Activated CD4-positive, alpha-beta memory T cell treated with anti-CD3 and anti-CD28 coated beads for 36 hours (primary cell): ENCODE data around the gene PSMG4. TPM values are rescaled to one million over a fixed set of nuclear protein-coding genes. Genes with fewer than 3 reads are reported as not detected.

Experiments used
- CTCF ChIA-PET: fragments of 350-600 bp; sonication (Branson Sonifier 250); formaldehyde crosslinking; loops from one replicate; lab custom pipeline; 2021; ENCODE audit warnings: antibody characterized with exemption, inconsistent platforms; lab: Charles Lee
- POLR2A ChIA-PET: fragments of 350-600 bp; sonication (Branson Sonifier 250); formaldehyde crosslinking; loops from one replicate; lab custom pipeline; 2021; ENCODE audit warnings: antibody characterized with exemption; lab: Charles Lee
- DNase-seq: peaks from one replicate; pipeline ENCODE4 v3.0.0-alpha.2; 2020
- H3K27ac Mint-ChIP-seq: one replicate; pipeline ENCODE4 v1.8.0; 2021; ENCODE audit warnings: mixed read lengths
- H3K27me3 Mint-ChIP-seq: one replicate; pipeline ENCODE4 v1.8.0; 2021; ENCODE audit warnings: mixed read lengths
- H3K36me3 Mint-ChIP-seq: one replicate; pipeline ENCODE4 v1.8.0; 2021; ENCODE audit warnings: mixed read lengths
- H3K4me1 Mint-ChIP-seq: one replicate; pipeline ENCODE4 v1.8.0; 2021; ENCODE audit warnings: low read depth, mixed read lengths
- H3K4me3 Mint-ChIP-seq: one replicate; pipeline ENCODE4 v1.8.0; 2021; ENCODE audit warnings: mild to moderate bottlenecking, mixed read lengths
- H3K9me3 Mint-ChIP-seq: one replicate; pipeline ENCODE4 v1.8.0; 2021; ENCODE audit warnings: mixed read lengths
- intact Hi-C: fragments of 100-400 bp; cut with micrococcal nuclease; formaldehyde crosslinking; loops from one replicate; pipeline ENCODE4 v1.15.1; 2023
- total RNA-seq, 2 experiments: library from RNA; stranded (reverse); gene quantifications; one replicate each; pipeline ENCODE4 v1.2.3, GENCODE V29; 2021

Gene PSMG4
- total RNA-seq, 2 experiments from 2014 or later, result 24.2 to 25.2 TPM

DNA sequence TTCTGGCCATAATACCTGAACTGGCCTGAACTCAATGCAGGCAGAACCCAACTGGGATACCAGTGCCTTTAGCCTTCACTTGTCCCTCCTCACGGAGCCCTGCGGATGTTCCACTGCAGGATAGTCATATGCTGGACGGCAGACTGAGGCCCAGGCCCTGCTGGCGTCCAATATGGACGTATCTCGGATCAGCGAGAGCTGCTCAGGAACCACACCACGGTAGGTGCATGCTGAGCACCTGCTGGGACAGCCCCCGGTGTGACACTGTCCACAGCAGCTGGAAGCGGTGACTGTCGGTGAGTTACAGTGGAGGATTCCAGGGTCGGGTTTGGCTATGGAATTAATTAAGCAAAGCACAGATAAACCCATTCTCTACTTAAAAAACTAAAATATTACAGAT is 48.7 kb downstream of the PSMG4 start:
- H3K27ac Mint-ChIP-seq, result no peak overlapping the region
- CTCF ChIA-PET, result interaction anchor here (1.0 kb wide), 1 partner anchor 9 kb away, joined by 3 read pairs; no protein-coding TSS in a partner anchor
- intact Hi-C loops, result no loop called here
- DNase-seq, result no peak
- H3K4me3 Mint-ChIP-seq, result no peak overlapping the region
- POLR2A ChIA-PET, result no interaction called here
- H3K27me3 Mint-ChIP-seq, result no peaks in the 10 kb centered on the region
- peaks cover 1% of the 10 kb centered on the region for H3K36me3 Mint-ChIP-seq
- H3K9me3 Mint-ChIP-seq, result peaks cover 6% of the 10 kb centered on the region
- no peaks in the 10 kb centered on the region for H3K4me1 Mint-ChIP-seq

- DNase-seq, result no peak
- intact Hi-C loops, result no loop called here
- ChIA-PET CTCF (interaction anchor here (1.0 kb wide), 1 partner anchor 9 kb away, joined by 3 read pairs; no protein-coding TSS in a partner anchor), POLR2A (no interaction called here)
- H3K27ac Mint-ChIP-seq, result no peak overlapping the region
- H3K36me3 Mint-ChIP-seq, result no peaks in the 10 kb centered on the region
- H3K4me1 Mint-ChIP-seq, result no peaks in the 10 kb centered on the region
- H3K9me3 Mint-ChIP-seq, result peaks cover 3% of the 10 kb centered on the region
- H3K4me3 Mint-ChIP-seq, result no peak overlapping the region
- no peaks in the 10 kb centered on the region for H3K27me3 Mint-ChIP-seq
Observed at GRCh38 chr6:3308106-3308505, 49.4 kb downstream of the PSMG4 start.

GRCh38 chr6:3309391-3310050 is 50.8 kb downstream of the PSMG4 start:
- no peaks in the 10 kb centered on the region for H3K27me3 Mint-ChIP-seq
- intact Hi-C loops, result no loop called here
- H3K27ac Mint-ChIP-seq, result no peak overlapping the region
- no peak for DNase-seq
- no peak overlapping the region for H3K4me3 Mint-ChIP-seq
- no peaks in the 10 kb centered on the region for H3K4me1 Mint-ChIP-seq
- H3K9me3 Mint-ChIP-seq, result peaks cover 3% of the 10 kb centered on the region
- ChIA-PET CTCF (no interaction called here), POLR2A (no interaction called here)
- H3K36me3 Mint-ChIP-seq, result no peaks in the 10 kb centered on the region

DNA sequence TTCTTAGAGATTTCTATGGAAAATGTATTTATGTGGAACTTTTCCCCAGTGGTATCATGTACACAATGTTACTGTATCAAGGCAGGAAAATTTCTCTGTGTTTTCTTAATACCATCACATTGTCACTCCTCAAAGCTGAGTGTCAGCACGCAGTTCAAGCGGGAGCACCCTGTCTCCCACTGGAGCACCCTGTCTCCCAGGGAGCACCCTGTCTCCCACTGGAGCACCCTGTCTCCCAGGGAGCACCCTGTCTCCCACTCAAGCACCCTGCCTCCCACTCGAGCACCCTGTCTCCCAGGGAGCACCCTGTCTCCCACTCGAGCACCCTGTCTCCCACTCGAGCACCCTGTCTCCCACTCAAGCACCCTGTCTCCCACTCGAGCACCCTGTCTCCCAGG is 51.3 kb downstream of the PSMG4 start:
- ChIA-PET POLR2A (no interaction called here), CTCF (no interaction called here)
- H3K36me3 Mint-ChIP-seq, result no peaks in the 10 kb centered on the region
- H3K4me3 Mint-ChIP-seq, result no peak overlapping the region
- H3K4me1 Mint-ChIP-seq, result no peaks in the 10 kb centered on the region
- H3K27me3 Mint-ChIP-seq, result no peaks in the 10 kb centered on the region
- no peak overlapping the region for H3K27ac Mint-ChIP-seq
- peaks cover 3% of the 10 kb centered on the region for H3K9me3 Mint-ChIP-seq
- no peak for DNase-seq
- intact Hi-C loops, result no loop called here

DNA sequence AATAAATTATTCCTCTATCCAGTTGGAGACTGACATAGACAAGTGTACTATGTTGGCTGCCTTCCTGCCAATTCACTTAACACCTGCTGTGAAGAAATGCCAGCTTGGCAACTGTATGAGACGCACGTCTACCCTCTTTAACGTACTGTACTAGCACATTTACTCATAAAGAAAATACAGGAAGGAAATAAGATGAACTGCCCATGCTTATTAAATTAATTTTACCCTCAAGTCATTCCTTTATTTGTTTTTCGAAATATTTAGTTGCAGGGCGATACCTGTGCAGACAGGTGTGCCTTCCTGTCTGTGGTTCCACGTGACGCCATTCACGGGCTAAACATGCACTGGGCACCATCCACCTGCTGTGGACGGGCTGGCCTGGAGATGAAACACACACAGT is 52.0 kb downstream of the PSMG4 start:
- DNase-seq, result no peak
- CTCF ChIA-PET, result no interaction called here
- intact Hi-C loops, result no loop called here
- H3K36me3 Mint-ChIP-seq, result no peaks in the 10 kb centered on the region
- H3K4me1 Mint-ChIP-seq, result no peaks in the 10 kb centered on the region
- no peaks in the 10 kb centered on the region for H3K27me3 Mint-ChIP-seq
- peaks cover 3% of the 10 kb centered on the region for H3K9me3 Mint-ChIP-seq
- H3K4me3 Mint-ChIP-seq, result no peak overlapping the region
- H3K27ac Mint-ChIP-seq, result no peak overlapping the region
- POLR2A ChIA-PET, result no interaction called here

DNA sequence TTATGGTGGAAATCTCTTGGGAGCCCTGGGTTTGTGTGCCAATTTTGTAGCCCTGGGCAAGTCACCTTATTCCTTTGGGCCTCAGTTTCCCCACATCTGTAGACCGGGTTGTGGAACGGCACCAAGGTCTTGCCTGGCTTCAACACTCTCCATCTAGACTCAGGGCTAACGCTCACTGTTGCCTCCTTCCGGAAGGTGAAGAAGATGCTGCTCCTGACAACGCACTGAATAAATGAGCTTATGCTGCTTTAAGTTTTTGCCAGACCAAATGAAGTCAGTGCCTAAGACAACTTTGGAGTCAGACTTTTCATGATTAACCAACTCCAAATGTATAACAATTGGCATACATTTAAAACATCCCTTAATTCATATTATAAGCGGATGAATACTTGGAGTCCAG is 53.1 kb downstream of the PSMG4 start:
- Mint-ChIP-seq H3K4me1 (no peaks in the 10 kb centered on the region), H3K9me3 (no peaks in the 10 kb centered on the region), H3K4me3 (no peak overlapping the region), H3K27me3 (peaks cover 1% of the 10 kb centered on the region), H3K27ac (no peak overlapping the region), H3K36me3 (no peaks in the 10 kb centered on the region)
- intact Hi-C loops, result no loop called here
- CTCF ChIA-PET, result interaction anchor here (0.6 kb wide), 1 partner anchor 12 kb away, joined by 3 read pairs; no protein-coding TSS in a partner anchor
- POLR2A ChIA-PET, result no interaction called here
- DNase-seq, result no peak

DNA sequence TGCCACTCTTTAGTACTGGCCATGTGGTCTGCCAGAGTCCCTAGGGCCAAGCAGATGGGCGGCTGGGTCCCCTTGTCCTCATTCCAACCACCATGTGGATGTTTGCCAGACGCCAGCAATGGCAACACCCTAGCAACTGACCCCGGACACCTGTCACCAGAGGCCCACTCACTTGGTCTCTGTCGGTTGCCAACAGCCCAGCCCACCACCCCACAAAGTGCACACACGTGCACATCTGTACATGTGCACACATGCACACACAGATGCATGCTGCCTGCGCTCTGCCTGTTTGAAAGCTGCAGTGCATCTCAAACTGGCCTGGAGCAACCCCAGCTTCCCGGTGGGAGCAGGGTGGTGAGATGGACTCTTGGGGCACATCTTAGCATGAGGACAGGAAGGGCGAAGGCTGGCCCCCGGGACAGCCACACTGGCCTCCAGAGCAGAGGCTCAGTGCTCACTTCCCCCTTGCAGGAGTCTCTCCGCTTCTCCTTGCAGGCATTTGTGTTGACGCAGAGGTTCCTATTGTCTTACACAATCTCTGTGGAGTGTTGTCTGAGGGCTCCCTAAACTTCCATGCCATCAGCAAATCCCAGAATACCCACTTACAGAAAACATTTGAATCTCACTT is 54.0 kb downstream of the PSMG4 start:
- no peak overlapping the region for H3K4me3 Mint-ChIP-seq
- CTCF ChIA-PET, result no interaction called here
- H3K27ac Mint-ChIP-seq, result no peak overlapping the region
- no peaks in the 10 kb centered on the region for H3K9me3 Mint-ChIP-seq
- no peak for DNase-seq
- H3K4me1 Mint-ChIP-seq, result peaks cover 2% of the 10 kb centered on the region
- POLR2A ChIA-PET, result no interaction called here
- intact Hi-C loops, result no loop called here
- H3K36me3 Mint-ChIP-seq, result no peaks in the 10 kb centered on the region
- H3K27me3 Mint-ChIP-seq, result peaks cover 4% of the 10 kb centered on the region

DNA sequence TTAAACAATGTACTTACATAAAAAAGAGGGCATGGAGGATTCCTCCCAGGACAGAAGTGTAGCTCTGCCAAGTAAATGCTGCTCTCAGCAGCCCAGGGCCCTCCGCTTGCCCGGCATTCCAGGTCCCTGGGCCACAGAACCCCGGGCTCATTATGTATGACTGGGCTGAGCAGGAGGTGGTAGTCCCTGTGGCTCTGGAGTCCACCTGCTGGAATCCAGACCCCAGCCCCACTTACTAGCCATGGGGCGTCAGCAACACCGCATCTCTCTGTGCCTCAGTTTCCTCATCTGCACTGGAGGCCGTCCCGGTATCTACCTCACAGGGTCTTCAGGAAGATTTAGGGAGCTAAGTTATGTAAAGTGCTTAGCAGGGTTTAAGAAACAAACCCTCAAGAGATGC is 55.4 kb downstream of the PSMG4 start:
- Mint-ChIP-seq H3K4me1 (peaks cover 17% of the 10 kb centered on the region), H3K27ac (no peak overlapping the region), H3K9me3 (no peaks in the 10 kb centered on the region), H3K36me3 (no peaks in the 10 kb centered on the region), H3K27me3 (peaks cover 4% of the 10 kb centered on the region), H3K4me3 (no peak overlapping the region)
- POLR2A ChIA-PET, result no interaction called here
- CTCF ChIA-PET, result interaction anchor here (0.6 to 0.7 kb wide), 2 partner anchors 11 to 664 kb away, joined by 3 read pairs; no protein-coding TSS in a partner anchor
- intact Hi-C loops, result no loop called here
- DNase-seq, result no peak

- Mint-ChIP-seq H3K9me3 (no peaks in the 10 kb centered on the region), H3K4me3 (no peak overlapping the region), H3K27me3 (peaks cover 4% of the 10 kb centered on the region), H3K4me1 (peaks cover 19% of the 10 kb centered on the region), H3K27ac (no peak overlapping the region), H3K36me3 (no peaks in the 10 kb centered on the region)
- intact Hi-C loops, result no loop called here
- POLR2A ChIA-PET, result no interaction called here
- CTCF ChIA-PET, result interaction anchor here (0.6 to 1.5 kb wide), 3 partner anchors 10 to 663 kb away, joined by 3 read pairs; no protein-coding TSS in a partner anchor
- DNase-seq, result no peak
Observed at GRCh38 chr6:3314621-3315467, 56.1 kb downstream of the PSMG4 start.

DNA sequence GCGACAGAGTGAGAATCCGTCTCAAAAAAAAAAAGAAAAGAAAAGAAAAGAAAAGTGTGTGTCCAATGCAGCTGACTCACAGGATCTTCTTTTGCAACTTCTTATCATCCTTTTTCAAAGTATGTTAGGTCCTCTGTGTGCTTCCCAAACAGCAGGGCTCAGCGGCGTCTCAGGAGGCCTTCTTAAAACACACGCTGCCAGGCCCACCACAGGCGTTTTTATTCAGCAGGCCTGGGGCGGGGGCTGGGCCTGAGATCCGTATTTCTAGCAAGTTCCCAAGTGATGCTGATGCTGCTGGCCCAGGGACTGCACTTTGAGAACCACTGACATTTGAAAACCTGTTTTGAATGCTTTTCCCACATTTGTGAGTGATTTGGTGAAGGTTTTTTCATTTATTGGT is 57.1 kb downstream of the PSMG4 start:
- intact Hi-C loops, result no loop called here
- ChIA-PET CTCF (interaction anchor here (1.5 kb wide), 1 partner anchor 12 kb away, joined by 3 read pairs; no protein-coding TSS in a partner anchor), POLR2A (no interaction called here)

GRCh38 chr6:3316331-3316730 is 57.6 kb downstream of the PSMG4 start:
- H3K36me3 Mint-ChIP-seq, result no peaks in the 10 kb centered on the region
- H3K4me3 Mint-ChIP-seq, result no peak overlapping the region
- peaks cover 4% of the 10 kb centered on the region for H3K27me3 Mint-ChIP-seq
- H3K4me1 Mint-ChIP-seq, result peaks cover 19% of the 10 kb centered on the region
- intact Hi-C loops, result no loop called here
- POLR2A ChIA-PET, result no interaction called here
- no peak overlapping the region for H3K27ac Mint-ChIP-seq
- no peaks in the 10 kb centered on the region for H3K9me3 Mint-ChIP-seq
- CTCF ChIA-PET, result interaction anchor here (0.9 to 1.5 kb wide), 2 partner anchors 9 to 12 kb away, joined by 3 read pairs; no protein-coding TSS in a partner anchor
- no peak for DNase-seq

More for the DNA sequence above, 57.1 kb downstream of the PSMG4 start:
- Mint-ChIP-seq H3K27ac (no peak overlapping the region), H3K4me1 (peaks cover 19% of the 10 kb centered on the region), H3K36me3 (no peaks in the 10 kb centered on the region), H3K4me3 (no peak overlapping the region), H3K9me3 (no peaks in the 10 kb centered on the region), H3K27me3 (peaks cover 4% of the 10 kb centered on the region)
- no peak for DNase-seq

GRCh38 chr6:3316818-3317217 is 58.1 kb downstream of the PSMG4 start:
- no peaks in the 10 kb centered on the region for H3K9me3 Mint-ChIP-seq
- ChIA-PET CTCF (interaction anchor here (0.9 kb wide), 1 partner anchor 9 kb away, joined by 3 read pairs; no protein-coding TSS in a partner anchor), POLR2A (no interaction called here)
- no peak overlapping the region for H3K4me3 Mint-ChIP-seq
- intact Hi-C loops, result no loop called here
- no peak for DNase-seq
- peaks cover 19% of the 10 kb centered on the region for H3K4me1 Mint-ChIP-seq
- H3K27me3 Mint-ChIP-seq, result peaks cover 4% of the 10 kb centered on the region
- H3K36me3 Mint-ChIP-seq, result no peaks in the 10 kb centered on the region
- no peak overlapping the region for H3K27ac Mint-ChIP-seq
